BE2C (cell line): ENCODE results near the gene EPHA6.
A peak's percentile ranks its signal among the peaks of the same experiment; 100 is the strongest.

Experiments
- DNase-seq: peaks from one replicate; pipeline ENCODE4 v3.0.0-alpha.2; 2020
- H3K27me3 ChIP-seq: fragments of 250-450 bp; sonication (Bioruptor Pico); 2 replicates; pipeline ENCODE4 v1.5.1; 2020; ENCODE audit warnings: mild to moderate bottlenecking
- H3K36me3 ChIP-seq: fragments of 250-450 bp; sonication (Bioruptor Pico); 2 replicates; pipeline ENCODE4 v1.5.1; 2020; ENCODE audit warnings: mild to moderate bottlenecking
- H3K4me1 ChIP-seq: fragments of 250-450 bp; sonication (Bioruptor Pico); 2 replicates; pipeline ENCODE4 v1.5.1; 2020
- H3K4me3 ChIP-seq: 2 replicates; pipeline ENCODE4 v1.5.1; 2011; ENCODE audit warnings: low read depth, low read length
- H3K9me3 ChIP-seq: fragments of 250-450 bp; sonication (Bioruptor Pico); 2 replicates; pipeline ENCODE4 v1.5.1; 2020
- TF ChIP-seq, protein P1 (sequence below): IDR thresholded peaks from 2 replicates; pipeline ENCODE4 v1.5.1; 2012; ENCODE audit warnings: mild to moderate bottlenecking, low read depth, low read length

Gene EPHA6

DNA sequence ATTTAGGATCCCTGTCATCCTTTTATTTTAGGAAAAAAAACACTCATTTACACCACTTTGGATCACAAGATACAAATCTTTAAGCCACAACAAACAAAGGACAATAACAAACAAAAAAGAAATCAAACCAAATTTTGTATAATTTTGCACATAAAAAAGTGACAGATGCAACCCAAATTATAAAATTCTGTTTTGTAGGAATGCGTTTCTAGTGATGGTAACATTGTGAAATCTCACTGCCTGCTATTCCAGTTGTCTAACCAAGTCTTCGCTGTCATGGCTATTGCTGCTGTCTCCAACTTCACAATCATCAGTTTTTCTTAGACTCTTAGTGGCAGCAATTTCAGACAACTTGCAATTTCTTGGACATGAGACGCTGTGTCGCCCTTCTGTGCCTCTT lies 891.8 kb downstream of the EPHA6 start:
- Histone ChIP-seq H3K4me1 (peaks cover 7% of the 10 kb centered on the region; the same call in 1 of the 2 replicates), H3K36me3 (no peaks in the 10 kb centered on the region), H3K4me3 (no peak overlapping the region), H3K9me3 (no peaks in the 10 kb centered on the region), H3K27me3 (no peaks in the 10 kb centered on the region)
- DNase-seq: no peak
- TF ChIP-seq, protein P1, sequence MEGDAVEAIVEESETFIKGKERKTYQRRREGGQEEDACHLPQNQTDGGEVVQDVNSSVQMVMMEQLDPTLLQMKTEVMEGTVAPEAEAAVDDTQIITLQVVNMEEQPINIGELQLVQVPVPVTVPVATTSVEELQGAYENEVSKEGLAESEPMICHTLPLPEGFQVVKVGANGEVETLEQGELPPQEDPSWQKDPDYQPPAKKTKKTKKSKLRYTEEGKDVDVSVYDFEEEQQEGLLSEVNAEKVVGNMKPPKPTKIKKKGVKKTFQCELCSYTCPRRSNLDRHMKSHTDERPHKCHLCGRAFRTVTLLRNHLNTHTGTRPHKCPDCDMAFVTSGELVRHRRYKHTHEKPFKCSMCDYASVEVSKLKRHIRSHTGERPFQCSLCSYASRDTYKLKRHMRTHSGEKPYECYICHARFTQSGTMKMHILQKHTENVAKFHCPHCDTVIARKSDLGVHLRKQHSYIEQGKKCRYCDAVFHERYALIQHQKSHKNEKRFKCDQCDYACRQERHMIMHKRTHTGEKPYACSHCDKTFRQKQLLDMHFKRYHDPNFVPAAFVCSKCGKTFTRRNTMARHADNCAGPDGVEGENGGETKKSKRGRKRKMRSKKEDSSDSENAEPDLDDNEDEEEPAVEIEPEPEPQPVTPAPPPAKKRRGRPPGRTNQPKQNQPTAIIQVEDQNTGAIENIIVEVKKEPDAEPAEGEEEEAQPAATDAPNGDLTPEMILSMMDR: no peak

DNA sequence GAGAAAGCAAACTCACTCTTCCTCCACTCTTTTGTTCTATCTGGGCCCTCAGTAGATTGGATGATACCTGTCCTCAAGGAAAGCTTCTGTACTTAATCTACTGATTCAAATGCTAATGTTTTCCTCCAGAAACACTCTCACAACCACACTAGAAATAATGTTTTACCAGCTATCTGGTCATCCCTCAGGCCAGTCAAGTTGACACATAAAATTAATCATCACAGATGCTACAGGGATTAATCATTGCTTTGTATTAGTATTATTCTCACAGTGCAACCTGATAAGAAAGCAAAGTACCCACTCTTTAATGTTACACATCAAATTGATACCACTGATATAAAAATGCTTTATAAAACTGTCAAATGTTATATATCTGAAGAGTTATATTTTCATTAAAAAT lies 897.3 kb downstream of the EPHA6 start:
- Histone ChIP-seq H3K4me1 (peaks cover 31% of the 10 kb centered on the region), H3K4me3 (no peak overlapping the region), H3K27me3 (no peaks in the 10 kb centered on the region), H3K9me3 (no peaks in the 10 kb centered on the region), H3K36me3 (no peaks in the 10 kb centered on the region)
- no peak for DNase-seq
- TF ChIP-seq, protein P1: no peak

DNA sequence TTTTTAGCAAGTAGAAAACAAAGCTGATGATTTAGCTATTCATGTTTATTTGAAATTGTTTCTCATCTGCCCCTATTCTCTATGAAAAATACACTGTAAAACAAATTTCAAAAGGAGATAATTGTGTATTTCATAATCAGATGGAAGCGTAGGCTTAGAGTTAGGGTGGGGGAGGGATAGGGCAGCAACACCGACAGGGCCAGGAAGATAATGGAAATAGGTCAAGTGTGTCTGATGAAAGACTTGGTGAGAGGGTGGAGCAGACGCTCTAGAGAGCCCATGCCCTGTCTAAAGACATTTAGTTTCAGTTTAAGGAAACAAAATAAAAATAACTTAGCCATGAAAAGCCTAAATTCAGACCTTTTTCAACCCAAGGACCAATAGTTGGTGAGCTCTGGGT lies 898.5 kb downstream of the EPHA6 start:
- no peak for DNase-seq
- H3K4me1 ChIP-seq: peaks cover 31% of the 10 kb centered on the region
- peak overlapping the region; percentile 19; the same call in 1 of the 2 replicates for H3K4me3 ChIP-seq
- no peaks in the 10 kb centered on the region for H3K36me3 ChIP-seq
- TF ChIP-seq, protein P1: no peak
- H3K27me3 ChIP-seq: no peaks in the 10 kb centered on the region
- no peaks in the 10 kb centered on the region for H3K9me3 ChIP-seq

DNA sequence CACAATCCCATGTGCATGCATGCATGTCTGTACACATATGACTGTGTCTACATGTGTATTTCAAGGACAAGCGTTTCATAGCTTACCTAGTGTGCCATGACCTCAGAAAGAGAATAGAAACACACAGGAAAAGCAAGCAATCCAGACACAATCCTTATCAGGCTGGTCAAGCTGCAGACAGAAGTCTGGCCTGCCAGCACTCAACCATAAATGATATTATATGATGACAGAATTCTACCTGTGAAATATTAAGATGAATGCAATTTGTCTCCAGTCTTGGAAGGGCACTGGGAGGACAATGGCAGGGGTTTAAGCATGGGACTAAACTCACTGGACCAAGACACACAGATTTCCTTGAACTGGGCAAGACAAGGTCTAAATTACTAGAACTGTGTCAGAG lies 899.2 kb downstream of the EPHA6 start:
- Histone ChIP-seq H3K9me3 (no peaks in the 10 kb centered on the region), H3K27me3 (no peaks in the 10 kb centered on the region), H3K36me3 (no peaks in the 10 kb centered on the region), H3K4me1 (peaks cover 31% of the 10 kb centered on the region), H3K4me3 (peak overlapping the region; percentile 13)
- peak; percentile 57 for DNase-seq
- TF ChIP-seq, protein P1: no peak

DNA sequence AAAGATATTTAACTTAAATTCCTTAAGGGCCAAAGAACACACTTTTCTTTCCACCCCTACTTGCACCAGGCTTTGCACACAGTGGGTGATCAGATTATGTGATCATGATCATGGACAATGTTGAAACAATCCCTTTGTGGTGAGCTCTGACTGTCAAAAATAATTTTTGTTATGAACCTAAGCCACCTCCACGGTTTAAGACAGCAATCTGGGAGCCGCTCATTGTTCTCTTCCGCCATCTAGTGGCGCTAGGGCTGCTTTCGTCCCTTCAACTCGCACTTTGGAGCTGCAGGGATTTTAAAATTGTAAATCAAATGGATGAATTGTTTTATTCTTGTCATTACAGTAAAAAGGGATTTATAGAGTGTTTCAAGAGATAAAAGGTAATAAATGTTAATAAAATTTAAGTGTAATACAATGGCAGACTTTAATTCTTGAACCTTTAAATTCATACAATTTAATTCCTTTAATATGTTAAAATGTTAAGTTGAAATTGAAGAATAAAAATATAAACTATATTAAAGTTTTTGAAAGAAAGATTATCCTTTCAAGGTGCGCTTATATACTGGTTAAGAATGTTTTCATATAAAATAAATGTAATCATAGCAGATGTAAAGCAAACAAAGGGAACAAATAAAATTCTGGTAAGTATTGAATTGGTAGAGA lies 904.9 kb downstream of the EPHA6 start:
- TF ChIP-seq, protein P1: peak; percentile 100
- peak overlapping the region; percentile 31; the same call in 1 of the 2 replicates for H3K4me3 ChIP-seq
- H3K27me3 ChIP-seq: no peaks in the 10 kb centered on the region
- no peaks in the 10 kb centered on the region for H3K36me3 ChIP-seq
- DNase-seq: peak; percentile 81
- peaks cover 26% of the 10 kb centered on the region for H3K4me1 ChIP-seq
- H3K9me3 ChIP-seq: no peaks in the 10 kb centered on the region

DNA sequence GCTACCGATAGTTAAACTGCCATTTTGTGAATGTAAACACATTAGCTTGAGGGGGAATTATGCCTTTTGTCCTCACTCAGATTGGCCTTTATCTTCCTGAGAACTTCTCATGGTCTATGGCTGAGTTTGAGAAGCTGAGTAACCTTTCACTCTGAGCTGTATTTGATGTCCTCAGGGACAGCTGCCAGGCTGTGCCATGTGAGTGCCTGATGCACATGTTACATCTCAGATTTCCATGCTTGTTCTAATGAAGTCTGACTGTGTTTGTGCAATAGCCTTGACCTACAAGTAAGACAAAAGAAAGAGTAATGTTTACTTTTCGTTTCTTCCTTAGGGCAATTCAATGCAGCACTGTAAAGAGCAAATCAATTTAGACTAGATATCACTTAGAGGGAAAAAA lies 906.0 kb downstream of the EPHA6 start:
- no peaks in the 10 kb centered on the region for H3K9me3 ChIP-seq
- peaks cover 17% of the 10 kb centered on the region for H3K4me1 ChIP-seq
- H3K4me3 ChIP-seq: no peak overlapping the region
- TF ChIP-seq, protein P1: no peak
- no peaks in the 10 kb centered on the region for H3K27me3 ChIP-seq
- peak; percentile 15 for DNase-seq
- no peaks in the 10 kb centered on the region for H3K36me3 ChIP-seq
